HEK293T (cell line): ENCODE data around the gene RTTN.

ENCODE experiments used
- CTBP1 ChIP-seq: fragments of 450-650 bp; IDR thresholded peaks from 2 replicates; pipeline ENCODE4 v1.6.1; 2016; ENCODE audit warnings: borderline replicate concordance
- FOXA1 ChIP-seq: fragments of 450-650 bp; IDR thresholded peaks from 2 replicates; pipeline ENCODE4 v1.6.1; 2016; ENCODE audit warnings: mild to moderate bottlenecking
- FOXM1 ChIP-seq: fragments of 450-650 bp; IDR thresholded peaks from 2 replicates; pipeline ENCODE4 v1.6.1; 2017; ENCODE audit warnings: mild to moderate bottlenecking, borderline replicate concordance
- L3MBTL2 ChIP-seq: fragments of 450-650 bp; conservative IDR thresholded peaks from 2 replicates; pipeline ENCODE4 v1.6.1; 2016; ENCODE audit warnings: mild to moderate bottlenecking
- SUZ12 ChIP-seq: fragments of 450-650 bp; IDR thresholded peaks from 2 replicates; pipeline ENCODE4 v1.6.1; 2016; ENCODE audit warnings: mild to moderate bottlenecking
- TARDBP ChIP-seq: fragments of 450-650 bp; IDR thresholded peaks from 2 replicates; pipeline ENCODE4 v1.6.1; 2016

- TF ChIP-seq FOXM1, result no peak
- TF ChIP-seq FOXA1, result no peak
- no peak for TF ChIP-seq L3MBTL2
- TF ChIP-seq TARDBP, result no peak
- no peak for TF ChIP-seq CTBP1
- no peak for TF ChIP-seq SUZ12
Measured at GRCh38 chr18:70158992-70159717, 46.3 kb downstream of the RTTN start.
